SK-N-SH (cell line): ENCODE data around the gene CRTC1. TPM values are rescaled to one million over a fixed set of nuclear protein-coding genes. Genes with fewer than 3 reads are reported as not detected.

Experiments used
- CTCF ChIA-PET: fragments of 300-600, 350-600 bp; formaldehyde crosslinking; extraction: SDS; loops from one replicate; lab custom pipeline; 2021; lab: Yijun Ruan, JAX
- POLR2A ChIA-PET: fragments of 350-600 bp; sonication (Branson Sonifier 250); formaldehyde crosslinking; extraction: SDS; loops from one replicate; lab custom pipeline; 2020; ENCODE audit warnings: antibody characterized with exemption, inconsistent platforms; lab: Yijun Ruan, JAX
- DNase-seq: peaks from one replicate; pipeline ENCODE4 v3.0.0; 2012
- H2AFZ ChIP-seq: fragments of 200-600 bp; sonication (generic); 2 replicates; pipeline ENCODE4 v1.8.1; 2016; ENCODE audit warnings: antibody characterized with exemption, mild to moderate bottlenecking, low read depth
- H3F3A ChIP-seq: fragments of 200-600 bp; sonication (generic); replicated peaks from 2 replicates; pipeline ENCODE3; 2016; ENCODE audit warnings: antibody characterized with exemption, mild to moderate bottlenecking; ENCODE audit not compliant: insufficient read depth
- H3K27ac ChIP-seq, 2 experiments: fragments of 200-500 bp in 1 of 2; fragments of 200-600 bp in 1 of 2; sonication (Bioruptor generic) in 1 of 2; sonication (generic), shearing (Covaris generic) in 1 of 2; 2 replicates each; pipeline versions ENCODE4 v1.5.1 to v1.6.1; 2014 to 2016; ENCODE audit warnings: low read depth in 2 of 2, inconsistent platforms in 1 of 2, low read length in 1 of 2, mild to moderate bottlenecking in 1 of 2, mixed read lengths in 1 of 2
- H3K27me3 ChIP-seq: fragments of 200-600 bp; sonication (generic), shearing (Covaris generic); 2 replicates; pipeline ENCODE4 v1.6.1; 2016; ENCODE audit warnings: mixed run types; ENCODE audit not compliant: insufficient read depth
- H3K36me3 ChIP-seq, 2 experiments: fragments of 200-500 bp in 1 of 2; fragments of 200-600 bp in 1 of 2; sonication (Bioruptor generic) in 1 of 2; sonication (generic) in 1 of 2; replicated peaks in 1 of 2; 2 replicates each; pipeline versions ENCODE3 to v1.5.1; 2014 to 2016; ENCODE audit warnings: low read length in 1 of 2, mild to moderate bottlenecking in 1 of 2; ENCODE audit not compliant: insufficient read depth in 2 of 2, control insufficient read depth in 1 of 2
- H3K4me1 ChIP-seq, 2 experiments: fragments of 200-500 bp in 1 of 2; fragments of 200-600 bp in 1 of 2; sonication (Bioruptor generic) in 1 of 2; sonication (generic), shearing (Covaris generic) in 1 of 2; 2 replicates each; pipeline versions ENCODE4 v1.5.1 to v1.6.1; 2014 to 2016; ENCODE audit warnings: low read depth in 1 of 2, low read length in 1 of 2, mixed run types in 1 of 2; ENCODE audit not compliant: insufficient read depth in 2 of 2, control insufficient read depth in 1 of 2
- H3K4me2 ChIP-seq: fragments of 200-600 bp; sonication (generic), shearing (Covaris generic); 2 replicates; pipeline ENCODE4 v1.6.1; 2017; ENCODE audit warnings: mixed run types
- H3K4me3 ChIP-seq, 2 experiments: fragments of 200-500 bp in 1 of 2; fragments of 200-600 bp in 1 of 2; sonication (Bioruptor generic) in 1 of 2; sonication (generic), shearing (Covaris generic) in 1 of 2; 2 replicates each; pipeline versions ENCODE4 v1.5.1 to v1.8.1; 2014 to 2016; ENCODE audit warnings: low read depth in 2 of 2, inconsistent platforms in 1 of 2, low read length in 1 of 2, mild to moderate bottlenecking in 1 of 2, mixed read lengths in 1 of 2, moderate library complexity in 1 of 2
- H3K79me2 ChIP-seq: fragments of 200-600 bp; sonication (generic); 2 replicates; pipeline ENCODE4 v1.8.1; 2017; ENCODE audit warnings: mild to moderate bottlenecking; ENCODE audit not compliant: insufficient read depth
- H3K9ac ChIP-seq: fragments of 200-600 bp; sonication (generic); 2 replicates; pipeline ENCODE4 v1.6.1; 2017; ENCODE audit warnings: mixed run types
- H3K9me2 ChIP-seq: fragments of 200-600 bp; sonication (generic); 2 replicates; pipeline ENCODE4 v1.6.1; 2017; ENCODE audit warnings: mixed run types
- H3K9me3 ChIP-seq: fragments of 200-600 bp; sonication (generic); 2 replicates; pipeline ENCODE4 v1.6.1; 2017; ENCODE audit warnings: mixed run types, mild to moderate bottlenecking, moderate library complexity
- H4K20me1 ChIP-seq: fragments of 200-600 bp; sonication (generic); 2 replicates; pipeline ENCODE4 v1.6.1; 2017; ENCODE audit warnings: mild to moderate bottlenecking, mixed run types; ENCODE audit not compliant: insufficient read depth
- CTCF ChIP-seq: fragments of 200-600 bp; sonication (generic); IDR thresholded peaks from 2 replicates; pipeline ENCODE4 v1.6.1; 2017; ENCODE audit warnings: antibody characterized with exemption, mild to moderate bottlenecking, moderate library complexity
- ELF1 ChIP-seq: IDR thresholded peaks from 2 replicates; pipeline ENCODE4 v1.4.0; 2012
- IRF3 ChIP-seq: fragments of 150-350 bp; IDR thresholded peaks from 2 replicates; pipeline ENCODE4 v1.6.1; 2016; ENCODE audit warnings: mild to moderate bottlenecking, low read depth, low read length
- MEF2A ChIP-seq: IDR thresholded peaks from 2 replicates; pipeline ENCODE4 v1.4.0; 2012; ENCODE audit warnings: low read depth, borderline replicate concordance
- MXI1 ChIP-seq: IDR thresholded peaks from 2 replicates; pipeline ENCODE4 v1.6.1; 2012; ENCODE audit warnings: mild to moderate bottlenecking, low read depth, low read length, improper control_type of control experiment
- NFIC ChIP-seq: IDR thresholded peaks from 2 replicates; pipeline ENCODE4 v1.4.0; 2012; ENCODE audit warnings: borderline replicate concordance
- PBX3 ChIP-seq: IDR thresholded peaks from 2 replicates; pipeline ENCODE4; 2012
- RAD21 ChIP-seq: IDR thresholded peaks from 2 replicates; pipeline ENCODE4 v1.6.1; 2012; ENCODE audit warnings: mild to moderate bottlenecking, low read length
- SIN3A ChIP-seq: IDR thresholded peaks from 2 replicates; pipeline ENCODE4 v1.6.1; 2012; ENCODE audit warnings: low read depth, mild to moderate bottlenecking, low read length, moderate library complexity, borderline replicate concordance
- TCF12 ChIP-seq: IDR thresholded peaks from 2 replicates; pipeline ENCODE4 v1.4.0; 2012
- TEAD4 ChIP-seq: IDR thresholded peaks from 2 replicates; pipeline ENCODE4 v1.4.0; 2012; ENCODE audit warnings: mild to moderate bottlenecking, borderline replicate concordance; ENCODE audit not compliant: insufficient read depth
- USF2 ChIP-seq: fragments of 150-350 bp; IDR thresholded peaks from 2 replicates; pipeline ENCODE4 v1.6.1; 2017; ENCODE audit warnings: antibody characterized with exemption, low read length, low read depth, borderline replicate concordance
- WGBS: methylation state at CpG from one replicate; pipeline ENCODE4 v1.1.6; 2017; ENCODE audit warnings: low lambda C conversion rate; 5-methylcytosine and 5-hydroxymethylcytosine counted together
- polyA plus RNA-seq, 3 experiments: library from polyadenylated mRNA; depleted of rRNA; stranded (reverse); fragments of >200 nt; gene quantifications; 2 replicates each; pipeline ENCODE4 v1.2.3, GENCODE V29; 2012

The CRTC1 gene
- polyA plus RNA-seq, 1 of the 3 experiments (the other 2 are of a cell fraction): 5.0 TPM

- Histone ChIP-seq H3K9me2 (no peaks in the 10 kb centered on the region), H3K9ac (no peak overlapping the region), H3K4me3 (no peak overlapping the region), H3F3A (peaks cover 4% of the 10 kb centered on the region), H3K79me2 (no peaks in the 10 kb centered on the region), H4K20me1 (no peaks in the 10 kb centered on the region), H3K4me2 (no peak overlapping the region), H3K27ac (no peak overlapping the region; a peak in 1 of 4 replicates), H3K4me1 (peaks cover 0 to 6% of the 10 kb centered on the region in 2 experiments; a peak in 1 of 4 replicates), H3K36me3 (no peaks in the 10 kb centered on the region), H2AFZ (no peak overlapping the region), H3K9me3 (no peaks in the 10 kb centered on the region), H3K27me3 (peaks cover 26% of the 10 kb centered on the region)
- TF ChIP-seq MXI1: peak; percentile 29; the same call in 1 of the 2 replicates
- no peak for TF ChIP-seq CTCF
- no peak for TF ChIP-seq TCF12
- DNase-seq: peak; percentile 82
- CTCF ChIA-PET: interaction anchor here (0.8 kb wide), 1 partner anchor 20 kb away, joined by 3 read pairs; no protein-coding TSS in a partner anchor
- POLR2A ChIA-PET: no interaction called here
- 49% methylated on average over 8 of the region's 21 CpGs for WGBS
Measured at GRCh38 chr19:18795540-18795939, 112.1 kb downstream of the CRTC1 start.

GRCh38 chr19:18796239-18796638, 112.8 kb downstream of the CRTC1 start:
- ChIA-PET POLR2A (no interaction called here), CTCF (interaction anchor here (0.7 kb wide), 1 partner anchor 60 kb away, joined by 3 read pairs; no protein-coding TSS in a partner anchor)
- no peak for DNase-seq
- Histone ChIP-seq H3K9me2 (no peaks in the 10 kb centered on the region), H2AFZ (no peak overlapping the region), H3K4me1 (peaks cover 0 to 6% of the 10 kb centered on the region in 2 experiments; a peak in 1 of 4 replicates), H3K9ac (no peak overlapping the region), H3K27me3 (peaks cover 22% of the 10 kb centered on the region), H3K4me2 (no peak overlapping the region), H3K27ac (no peak overlapping the region), H3F3A (peaks cover 4% of the 10 kb centered on the region), H3K79me2 (no peaks in the 10 kb centered on the region), H4K20me1 (no peaks in the 10 kb centered on the region), H3K36me3 (no peaks in the 10 kb centered on the region), H3K4me3 (no peak overlapping the region), H3K9me3 (no peaks in the 10 kb centered on the region)
- TF ChIP-seq TEAD4 (no peak), IRF3 (no peak), NFIC (no peak), PBX3 (no peak), SIN3A (no peak), TCF12 (no peak), ELF1 (no peak), MEF2A (no peak), USF2 (no peak), MXI1 (no peak), RAD21 (no peak)
- WGBS: 83% methylated on average over 2 of the region's 2 CpGs
